ENCODE measurements around the gene GPC6.

GPC6 gene

GRCh38 chr13:93386116-93386515 is 159.5 kb downstream of the GPC6 start:
- DNase-seq = no peak

- DNase-seq = no peak
Observed at GRCh38 chr13:93388701-93389100, 162.1 kb downstream of the GPC6 start.

GRCh38 chr13:93397619-93398018 is 171.0 kb downstream of the GPC6 start:
- DNase-seq = no peak

GRCh38 chr13:93398167-93399035 is 171.8 kb downstream of the GPC6 start:
- DNase-seq = no peak

- no peak for DNase-seq
Observed at GRCh38 chr13:93399212-93399611, 172.6 kb downstream of the GPC6 start.

- no peak for DNase-seq
Observed at GRCh38 chr13:93406136-93406535, 179.5 kb downstream of the GPC6 start.

- DNase-seq = no peak
Observed at GRCh38 chr13:93407551-93407950, 180.9 kb downstream of the GPC6 start.

GRCh38 chr13:93409001-93409400 is 182.4 kb downstream of the GPC6 start:
- no peak for DNase-seq

GRCh38 chr13:93409816-93410215 is 183.2 kb downstream of the GPC6 start:
- no peak for DNase-seq

- DNase-seq = no peak
Observed at GRCh38 chr13:93411186-93411680, 184.6 kb downstream of the GPC6 start.

- no peak for DNase-seq
Observed at GRCh38 chr13:93412676-93413075, 186.1 kb downstream of the GPC6 start.

GRCh38 chr13:93413972-93414717 is 187.5 kb downstream of the GPC6 start:
- no peak for DNase-seq

GRCh38 chr13:93416736-93417355 is 190.2 kb downstream of the GPC6 start:
- no peak for DNase-seq

- DNase-seq = no peak
Observed at GRCh38 chr13:93418398-93418797, 191.8 kb downstream of the GPC6 start.

GRCh38 chr13:93420206-93420605 is 193.6 kb downstream of the GPC6 start:
- no peak for DNase-seq

GRCh38 chr13:93420887-93421286 is 194.3 kb downstream of the GPC6 start:
- DNase-seq = no peak

- DNase-seq = no peak
Observed at GRCh38 chr13:93422980-93423543, 196.5 kb downstream of the GPC6 start.

- DNase-seq = no peak
Observed at GRCh38 chr13:93425411-93425810, 198.8 kb downstream of the GPC6 start.

GRCh38 chr13:93430381-93430780 is 203.8 kb downstream of the GPC6 start:
- no peak for DNase-seq

GRCh38 chr13:93435651-93436050 is 209.0 kb downstream of the GPC6 start:
- DNase-seq = no peak

GRCh38 chr13:93437081-93437480 is 210.5 kb downstream of the GPC6 start:
- DNase-seq = no peak

- no peak for DNase-seq
Observed at GRCh38 chr13:93446238-93446637, 219.6 kb downstream of the GPC6 start.

GRCh38 chr13:93450191-93450621 is 223.6 kb downstream of the GPC6 start:
- DNase-seq = no peak
